HEK293T (cell line): Measurements from ENCODE around the gene BICD2.

ENCODE experiments used
- CTCF ChIA-PET: fragments of 350-600 bp; formaldehyde crosslinking; extraction: SDS; loops from one replicate; lab custom pipeline; 2021; ENCODE audit warnings: antibody characterized with exemption, inconsistent platforms; lab: Yijun Ruan, JAX
- POLR2A ChIA-PET: fragments of 350-600 bp; formaldehyde crosslinking; extraction: SDS; loops from one replicate; lab custom pipeline; 2020; ENCODE audit warnings: antibody characterized with exemption, inconsistent platforms; lab: Yijun Ruan, JAX
- DNase-seq: peaks from one replicate; pipeline ENCODE4 v3.0.0; 2012; ENCODE audit warnings: mixed read lengths; ENCODE audit errors: extremely low spot score
- ELF4 ChIP-seq: fragments of 450-650 bp; IDR thresholded peaks from 2 replicates; pipeline ENCODE4 v1.6.1; 2017; ENCODE audit warnings: antibody characterized with exemption
- FOXM1 ChIP-seq: fragments of 450-650 bp; IDR thresholded peaks from 2 replicates; pipeline ENCODE4 v1.6.1; 2017; ENCODE audit warnings: mild to moderate bottlenecking, borderline replicate concordance
- HDGF ChIP-seq: fragments of 450-650 bp; IDR thresholded peaks from 2 replicates; pipeline ENCODE4 v1.6.1; 2017; ENCODE audit warnings: antibody characterized with exemption, borderline replicate concordance
- LEF1 ChIP-seq: fragments of 450-650 bp; IDR thresholded peaks from 2 replicates; pipeline ENCODE4 v1.6.1; 2017; ENCODE audit warnings: mild to moderate bottlenecking, borderline replicate concordance
- NFRKB ChIP-seq: fragments of 450-650 bp; IDR thresholded peaks from 2 replicates; pipeline ENCODE4 v1.6.1; 2016; ENCODE audit warnings: mild to moderate bottlenecking, moderate library complexity
- PKNOX1 ChIP-seq: fragments of 450-650 bp; IDR thresholded peaks from 2 replicates; pipeline ENCODE4 v1.6.1; 2016
- SP1 ChIP-seq: fragments of 450-650 bp; IDR thresholded peaks from 2 replicates; pipeline ENCODE4 v1.6.1; 2017
- TARDBP ChIP-seq: fragments of 450-650 bp; IDR thresholded peaks from 2 replicates; pipeline ENCODE4 v1.6.1; 2016

Gene BICD2

DNA sequence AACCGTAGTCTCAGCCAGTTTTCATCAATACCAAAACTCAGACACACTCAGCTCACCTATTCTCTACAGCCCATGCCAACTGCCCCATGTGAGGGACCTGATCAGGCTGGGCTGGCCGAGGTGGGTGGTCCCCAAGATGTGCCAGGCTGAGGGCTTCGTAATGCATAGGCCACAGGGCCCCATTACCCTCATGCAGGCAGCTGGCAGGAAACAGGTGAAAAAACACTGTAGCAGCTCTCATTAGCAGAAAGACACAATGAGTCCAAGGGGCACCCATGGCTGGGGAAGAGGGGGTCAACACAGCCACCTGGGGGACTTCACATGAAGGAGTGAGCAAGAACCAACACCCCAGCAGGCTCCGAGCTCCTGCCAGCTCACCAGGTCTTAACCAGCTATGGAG is 102.9 kb downstream of the BICD2 start:
- TF ChIP-seq PKNOX1 (no peak), FOXM1 (no peak), LEF1 (no peak), HDGF (no peak), ELF4 (no peak), TARDBP (no peak), SP1 (no peak), NFRKB (no peak)
- ChIA-PET CTCF (no interaction called here), POLR2A (interaction anchor here (1.2 kb wide), 1 partner anchor 8 kb away, joined by 6 read pairs; the partner anchor contains the start of gene IPPK)
- DNase-seq: no peak
